Hepatic stellate cell (primary cell): Measurements from ENCODE around the gene MMS19.

Experiments used
- DNase-seq: peaks from one replicate; pipeline ENCODE4 v3.0.0; 2011; ENCODE audit warnings: low spot score

The MMS19 gene, protein sequence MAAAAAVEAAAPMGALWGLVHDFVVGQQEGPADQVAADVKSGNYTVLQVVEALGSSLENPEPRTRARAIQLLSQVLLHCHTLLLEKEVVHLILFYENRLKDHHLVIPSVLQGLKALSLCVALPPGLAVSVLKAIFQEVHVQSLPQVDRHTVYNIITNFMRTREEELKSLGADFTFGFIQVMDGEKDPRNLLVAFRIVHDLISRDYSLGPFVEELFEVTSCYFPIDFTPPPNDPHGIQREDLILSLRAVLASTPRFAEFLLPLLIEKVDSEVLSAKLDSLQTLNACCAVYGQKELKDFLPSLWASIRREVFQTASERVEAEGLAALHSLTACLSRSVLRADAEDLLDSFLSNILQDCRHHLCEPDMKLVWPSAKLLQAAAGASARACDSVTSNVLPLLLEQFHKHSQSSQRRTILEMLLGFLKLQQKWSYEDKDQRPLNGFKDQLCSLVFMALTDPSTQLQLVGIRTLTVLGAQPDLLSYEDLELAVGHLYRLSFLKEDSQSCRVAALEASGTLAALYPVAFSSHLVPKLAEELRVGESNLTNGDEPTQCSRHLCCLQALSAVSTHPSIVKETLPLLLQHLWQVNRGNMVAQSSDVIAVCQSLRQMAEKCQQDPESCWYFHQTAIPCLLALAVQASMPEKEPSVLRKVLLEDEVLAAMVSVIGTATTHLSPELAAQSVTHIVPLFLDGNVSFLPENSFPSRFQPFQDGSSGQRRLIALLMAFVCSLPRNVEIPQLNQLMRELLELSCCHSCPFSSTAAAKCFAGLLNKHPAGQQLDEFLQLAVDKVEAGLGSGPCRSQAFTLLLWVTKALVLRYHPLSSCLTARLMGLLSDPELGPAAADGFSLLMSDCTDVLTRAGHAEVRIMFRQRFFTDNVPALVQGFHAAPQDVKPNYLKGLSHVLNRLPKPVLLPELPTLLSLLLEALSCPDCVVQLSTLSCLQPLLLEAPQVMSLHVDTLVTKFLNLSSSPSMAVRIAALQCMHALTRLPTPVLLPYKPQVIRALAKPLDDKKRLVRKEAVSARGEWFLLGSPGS

DNA sequence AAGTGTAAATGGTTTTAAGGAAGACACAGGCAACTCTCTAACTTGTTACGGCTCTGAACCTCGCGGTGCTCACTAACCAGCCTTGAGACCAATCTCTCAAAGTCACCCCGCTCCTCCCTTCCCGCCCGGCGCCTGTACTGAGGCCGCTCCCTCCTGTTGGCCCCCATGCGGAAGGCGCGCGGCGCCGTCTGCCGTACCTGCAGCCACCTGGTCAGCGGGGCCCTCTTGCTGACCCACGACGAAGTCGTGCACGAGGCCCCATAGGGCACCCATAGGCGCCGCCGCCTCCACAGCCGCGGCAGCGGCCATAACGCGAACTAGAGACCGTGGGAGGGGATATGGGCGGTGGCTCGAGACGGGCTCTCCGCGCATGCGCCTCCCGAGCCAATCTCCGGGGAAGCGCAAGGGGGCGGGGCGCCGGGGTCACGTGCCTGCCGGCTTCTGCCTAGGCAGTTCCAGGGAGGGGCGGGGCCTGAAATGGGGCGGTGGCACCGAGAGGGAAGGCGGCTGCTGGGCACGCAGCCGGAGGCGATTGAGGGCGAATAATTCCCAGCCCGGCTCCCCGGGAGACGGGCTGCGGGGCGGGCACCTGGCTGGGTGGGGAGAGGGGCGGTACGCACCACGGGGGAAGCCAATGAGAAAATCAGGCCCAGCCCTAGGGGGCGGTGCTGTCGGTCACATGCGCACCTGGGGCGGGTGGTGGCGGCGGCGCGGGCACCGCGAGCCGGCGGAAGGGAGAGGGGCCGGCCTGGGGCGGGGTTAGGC lies at the start of gene MMS19:
TSS of gene MMS19 (minus strand) at position 347 of the 765 bp plus-strand sequence. CDS start at position 309, 38 bp downstream.
- peak; percentile 99 for DNase-seq

DNA sequence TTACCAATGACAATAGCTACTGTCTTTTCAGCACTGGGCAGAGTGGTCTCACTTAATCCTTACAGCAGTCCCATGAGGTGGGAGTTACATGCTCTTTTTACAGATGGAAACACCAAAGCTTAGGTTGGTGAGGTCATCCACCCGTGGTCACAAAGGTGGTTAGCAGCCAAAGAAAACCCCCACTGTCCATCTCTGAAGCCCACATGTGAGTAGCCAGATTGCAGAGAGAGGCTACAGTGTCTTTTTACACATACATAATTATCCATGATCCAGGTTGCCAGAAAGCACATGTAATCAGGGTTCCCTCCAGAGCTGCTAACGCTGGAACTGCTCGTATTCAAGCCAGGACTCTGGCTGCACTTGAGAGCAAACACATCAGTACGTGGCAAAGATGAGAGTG lies 49.7 kb upstream of the MMS19 start:
- no peak for DNase-seq

GRCh38 chr10:97547271-97547600 lies 49.0 kb upstream of the MMS19 start:
- DNase-seq = no peak

DNA sequence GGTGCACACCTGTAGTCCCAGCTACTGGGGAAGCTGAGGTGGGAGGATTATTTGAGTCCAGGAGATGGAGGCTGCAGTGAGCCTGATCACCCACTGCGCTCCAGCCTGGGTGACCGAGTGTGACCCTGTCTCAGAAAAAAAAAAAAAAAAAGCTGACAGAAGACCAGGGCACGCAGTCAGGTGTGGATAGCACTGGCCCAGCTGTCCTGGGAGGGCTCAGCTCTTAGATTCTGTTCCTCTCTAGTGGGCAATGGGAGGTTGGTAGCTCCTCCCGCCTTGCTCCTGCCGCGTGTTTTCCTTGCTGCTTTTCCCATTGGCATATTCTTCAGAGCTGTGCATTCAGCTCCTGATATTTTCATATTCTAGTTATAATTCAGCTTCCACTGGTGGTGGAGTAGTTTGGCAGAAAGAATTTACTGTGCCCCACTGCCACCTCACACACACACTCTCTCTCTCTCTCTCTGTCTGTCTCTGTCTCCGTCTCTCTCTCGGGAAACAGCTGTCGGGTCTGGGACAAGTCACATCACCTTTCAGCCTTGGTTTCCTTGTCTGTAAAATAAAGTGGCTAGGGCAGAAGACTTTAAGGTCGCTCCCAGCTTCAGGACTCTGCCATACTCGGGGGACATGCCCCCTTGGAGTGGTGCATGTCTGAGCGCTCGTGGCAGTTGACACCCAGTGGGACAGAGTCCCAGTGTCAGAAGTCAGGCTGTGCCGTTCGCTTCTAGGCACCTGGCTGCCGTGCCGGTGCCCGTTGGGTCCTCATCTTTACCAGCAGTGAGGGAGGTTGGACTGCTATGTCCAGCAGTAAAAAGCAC lies 48.4 kb upstream of the MMS19 start:
- no peak for DNase-seq

GRCh38 chr10:97543025-97543546 lies 44.9 kb upstream of the MMS19 start:
- peak; percentile 98 for DNase-seq

- peak; percentile 81 for DNase-seq
Measured at GRCh38 chr10:97542169-97543024, 44.2 kb upstream of the MMS19 start.

DNA sequence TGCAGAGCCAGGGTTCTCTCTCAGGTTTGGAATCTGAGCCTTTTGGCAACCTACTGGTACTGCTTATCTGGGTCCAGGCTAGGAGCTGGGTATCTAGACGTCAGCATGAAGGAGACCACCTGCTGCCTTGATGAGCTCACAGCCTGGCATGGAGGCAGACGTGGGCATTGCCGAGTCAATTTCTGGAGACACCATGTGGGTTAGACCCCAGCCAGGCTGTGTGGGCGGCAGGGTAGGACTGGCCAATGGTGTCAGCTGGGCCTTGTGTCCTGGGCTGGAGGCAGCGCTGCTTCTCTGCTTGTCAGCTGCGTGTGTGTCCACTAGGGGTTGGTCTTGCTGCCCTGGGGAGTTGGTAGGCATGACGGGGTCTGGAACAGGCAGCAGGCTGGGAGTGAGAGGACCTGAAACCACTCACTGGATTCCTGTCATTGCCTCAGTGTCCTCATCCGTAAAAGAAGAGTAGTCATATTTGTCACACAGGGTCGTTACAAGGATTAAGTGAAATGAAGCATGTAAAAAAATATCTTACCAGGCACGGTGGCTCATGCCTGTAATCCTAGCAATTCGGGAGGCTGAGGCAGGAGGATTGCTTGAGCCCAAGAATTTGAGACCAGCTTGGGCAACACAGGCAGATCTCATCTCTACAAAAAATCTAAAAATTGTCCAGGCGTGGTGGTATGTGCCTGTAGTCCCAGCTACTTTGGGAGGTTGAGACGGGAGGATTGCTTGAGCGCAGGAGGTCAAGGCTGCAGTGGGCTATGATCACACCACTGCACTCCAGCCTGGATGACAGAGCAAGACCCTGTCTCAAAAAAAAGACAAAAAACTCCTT lies 42.7 kb upstream of the MMS19 start:
- no peak for DNase-seq

DNA sequence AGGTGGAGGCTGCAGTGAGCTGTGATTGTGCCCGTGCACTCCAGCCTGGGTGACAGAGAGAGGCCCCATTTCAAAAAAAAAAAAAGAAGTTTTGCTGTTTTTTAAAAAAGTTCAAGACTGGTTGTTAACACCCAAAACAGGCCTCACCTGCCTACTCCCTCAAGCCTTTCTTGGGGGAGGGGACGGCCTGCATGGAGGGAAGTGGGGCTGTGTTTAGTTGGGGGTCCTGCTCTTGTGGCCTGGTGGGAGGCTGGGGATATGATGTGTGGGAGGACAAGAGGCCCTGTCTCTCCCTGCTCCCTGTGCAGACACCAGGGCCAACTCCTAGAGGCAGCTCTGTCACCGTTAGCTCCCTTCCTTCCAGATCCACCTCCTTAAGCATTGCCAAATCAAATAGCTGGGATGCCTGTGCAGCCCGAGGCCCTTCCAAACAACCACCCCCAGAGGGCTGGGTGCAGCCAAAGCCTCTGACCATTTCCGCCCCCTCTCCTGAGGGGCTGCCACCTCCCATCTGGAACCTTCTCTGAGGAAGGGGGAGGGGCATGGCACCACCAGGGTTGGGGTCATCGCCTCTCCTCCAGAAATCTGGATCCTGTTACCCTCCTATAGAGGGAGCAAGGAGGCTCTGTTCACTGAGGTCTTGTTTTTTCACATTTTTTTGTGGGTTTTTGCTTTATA lies 41.4 kb upstream of the MMS19 start:
- peak; percentile 75 for DNase-seq

DNA sequence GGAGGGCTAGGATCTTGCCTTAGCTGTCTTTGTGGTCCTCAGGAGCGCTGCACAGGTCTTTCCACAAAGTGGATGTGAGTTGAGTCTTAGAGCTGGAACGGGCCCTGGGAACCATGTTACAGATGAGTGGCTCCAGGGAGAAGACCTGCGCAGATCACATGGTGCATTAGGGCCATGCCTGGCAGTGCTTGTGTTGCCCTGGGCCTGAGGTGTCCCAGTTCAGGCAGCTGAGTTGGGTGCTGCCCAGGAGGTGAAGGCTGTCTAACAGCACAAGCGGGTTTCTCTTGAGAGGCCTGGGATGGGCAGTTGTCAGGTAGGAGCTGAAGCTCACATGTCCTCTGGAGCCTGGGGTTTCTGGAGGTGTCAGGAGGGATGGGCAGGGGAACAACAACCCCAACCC lies 40.6 kb upstream of the MMS19 start:
- no peak for DNase-seq

DNA sequence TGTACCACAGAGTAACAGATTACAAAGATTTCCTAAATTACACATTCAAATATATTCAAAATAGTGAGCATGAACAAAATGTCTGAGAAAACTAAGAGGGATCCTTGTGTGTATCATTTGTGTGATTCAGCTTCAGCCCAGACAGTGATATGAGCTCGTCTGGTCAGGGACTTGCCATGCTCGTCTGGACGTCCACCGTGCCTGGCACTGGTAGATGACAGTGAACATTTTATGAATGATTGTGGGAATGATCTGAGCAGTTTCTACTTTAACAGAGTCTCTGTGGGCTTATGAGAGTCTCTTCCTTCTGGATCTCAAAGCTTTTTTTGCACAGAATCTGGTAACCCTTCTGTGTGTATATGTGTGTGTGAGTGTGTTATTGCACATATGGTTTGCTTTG lies 40.2 kb upstream of the MMS19 start:
- DNase-seq = peak; percentile 51

DNA sequence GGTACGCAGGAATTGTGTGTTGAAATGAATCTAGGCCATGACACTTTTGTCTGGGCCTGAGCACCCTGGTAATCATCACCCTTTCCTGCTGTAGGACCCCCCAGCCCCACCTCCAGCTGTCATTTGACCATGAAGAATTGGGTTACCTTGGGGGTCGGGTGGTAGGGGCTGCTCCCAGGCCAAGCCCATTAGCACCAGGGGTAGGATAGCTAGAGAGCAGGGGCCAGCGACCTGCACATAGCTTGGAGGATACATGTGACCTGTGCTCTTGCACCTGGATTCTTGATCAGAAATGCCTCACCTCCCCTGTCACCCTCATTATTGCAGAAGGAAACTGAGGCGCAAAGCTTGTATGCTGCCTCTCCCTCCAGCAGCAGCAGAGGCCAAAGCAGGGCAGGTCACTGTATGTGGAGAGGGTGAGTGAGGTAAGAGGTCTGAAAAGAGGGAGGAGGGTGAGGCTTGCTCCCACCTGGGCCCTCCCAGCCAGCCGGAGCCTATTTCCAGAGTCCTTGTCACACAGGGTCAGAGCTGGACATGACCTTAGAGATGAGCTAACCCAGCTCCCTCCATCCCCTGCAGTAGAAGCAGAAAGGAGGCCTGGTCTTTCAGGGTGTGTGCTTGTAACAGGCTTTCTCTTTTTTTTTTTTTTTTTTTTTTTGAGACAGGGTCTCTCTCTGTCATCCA lies 39.1 kb upstream of the MMS19 start:
- no peak for DNase-seq

GRCh38 chr10:97534746-97535367 lies 36.6 kb upstream of the MMS19 start:
- peak; percentile 62 for DNase-seq

DNA sequence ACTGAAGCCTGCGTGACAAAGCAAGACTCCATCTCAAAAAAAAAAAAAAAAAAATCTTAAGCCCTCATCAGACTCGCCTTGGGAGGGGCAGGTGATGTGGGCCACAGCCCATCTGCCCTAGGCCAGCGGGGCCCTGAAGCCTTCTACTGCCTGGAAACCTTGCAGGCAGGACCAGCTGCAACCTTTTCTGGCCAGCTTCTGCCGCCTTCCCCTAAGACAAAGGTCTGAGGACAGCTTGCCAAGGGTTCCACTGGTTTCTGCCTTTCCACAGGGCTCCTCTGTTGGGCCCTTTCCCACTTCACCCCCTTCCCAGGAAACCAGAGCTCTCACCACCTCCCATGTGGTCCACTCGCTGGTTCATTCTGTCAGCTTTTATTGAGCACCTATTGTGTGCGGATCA lies 35.7 kb upstream of the MMS19 start:
- DNase-seq = no peak

- no peak for DNase-seq
Measured at GRCh38 chr10:97532935-97533671, 34.9 kb upstream of the MMS19 start.

- peak; percentile 53 for DNase-seq
Measured at GRCh38 chr10:97531401-97531986, 33.3 kb upstream of the MMS19 start.

DNA sequence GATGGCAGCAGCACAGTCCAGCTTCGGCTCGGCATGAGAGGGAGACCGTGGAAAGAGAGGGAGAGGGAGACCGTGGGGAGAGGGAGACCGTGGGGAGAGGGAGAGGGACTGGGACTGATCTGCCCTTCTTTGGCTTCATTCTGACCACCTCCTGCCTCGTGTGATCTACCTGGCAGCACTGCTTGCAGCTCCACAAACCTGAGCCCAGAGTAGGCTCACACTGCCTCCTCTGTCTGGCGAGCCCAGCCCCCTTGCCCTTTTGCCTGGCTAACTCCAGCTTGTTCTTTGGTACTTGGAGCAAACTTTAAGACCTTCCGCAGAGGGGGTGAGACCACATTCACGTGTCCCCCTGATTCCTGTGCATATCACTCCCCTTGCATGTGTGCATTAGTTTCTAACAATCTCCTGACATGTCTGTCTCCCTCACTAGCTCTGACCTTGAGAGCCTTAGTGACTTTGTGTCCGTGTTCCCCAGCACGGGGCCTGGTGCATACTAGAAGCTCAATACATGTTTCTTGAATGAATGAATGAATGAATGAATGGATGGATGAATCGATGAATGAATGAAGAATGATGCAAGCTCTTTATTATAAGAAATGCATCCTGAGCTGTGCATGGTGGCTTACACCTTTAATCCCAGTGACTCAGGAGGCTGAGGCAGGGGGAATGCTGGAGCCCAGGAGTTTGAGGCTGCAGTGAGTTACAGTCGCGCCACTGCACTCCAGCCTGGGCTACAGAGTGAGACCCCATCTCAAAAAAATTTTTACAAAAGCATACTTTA lies 31.7 kb upstream of the MMS19 start:
- no peak for DNase-seq
